AG09319 (cell line): ENCODE data around the gene CD3G.
A peak's percentile ranks its signal among the peaks of the same experiment; 100 is the strongest.
"Not testable (repeated sequence)": the region's sequence is repeated elsewhere in the genome, so short reads cannot be mapped to it uniquely, and the experiment has no call there.

Experiments
- DNase-seq: peaks from one replicate; pipeline ENCODE4 v3.0.0-alpha.2; 2010; ENCODE audit warnings: low read depth; ENCODE audit errors: extremely low read depth
- TF ChIP-seq, protein P1 (sequence below): IDR thresholded peaks from 2 replicates; pipeline ENCODE4 v1.5.1; 2011; ENCODE audit warnings: low read depth, mild to moderate bottlenecking, inconsistent platforms, low read length, moderate library complexity

The CD3G gene

DNA sequence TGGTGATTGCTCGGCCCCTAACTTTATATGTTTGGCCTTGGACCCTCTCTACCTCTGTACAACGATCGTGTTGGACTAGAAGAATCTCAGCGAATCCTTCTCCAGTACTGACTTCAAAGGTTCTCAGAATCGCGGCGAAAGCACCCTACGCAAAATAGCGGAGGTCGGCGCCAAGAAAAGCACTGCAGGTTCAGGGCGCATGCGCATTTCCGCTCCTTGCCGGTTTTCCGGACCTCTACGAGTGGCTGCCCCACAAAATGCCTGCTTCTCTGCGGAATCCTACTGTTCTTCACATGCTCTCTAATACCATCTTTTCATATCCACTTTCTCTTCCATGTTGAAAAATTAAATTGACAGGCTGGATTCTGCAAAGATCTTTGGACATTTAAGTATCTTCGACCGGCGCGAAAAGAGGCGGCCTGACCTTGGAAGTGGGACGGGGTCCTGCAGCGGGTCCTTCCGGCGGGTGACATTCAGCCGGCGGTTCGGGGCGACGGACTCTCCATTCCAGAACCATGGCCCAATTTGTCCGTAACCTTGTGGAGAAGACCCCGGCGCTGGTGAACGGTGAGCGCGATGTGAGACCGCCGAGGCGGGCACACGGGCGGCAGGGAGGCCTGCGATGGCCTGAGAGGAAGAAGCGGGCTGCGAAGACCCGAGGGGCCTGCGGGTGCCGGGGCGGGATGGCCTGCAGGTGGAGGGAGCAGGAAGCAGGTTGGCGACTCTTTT is 57.2 kb downstream of the CD3G start, which contains the start of gene ATP5MG:
Gene ATP5MG, plus strand, starts transcription at position 456 of the 729 bp plus-strand sequence. Its CDS starts 60 bp downstream, at position 516.
- peak; percentile 60 for DNase-seq
- TF ChIP-seq, protein P1, sequence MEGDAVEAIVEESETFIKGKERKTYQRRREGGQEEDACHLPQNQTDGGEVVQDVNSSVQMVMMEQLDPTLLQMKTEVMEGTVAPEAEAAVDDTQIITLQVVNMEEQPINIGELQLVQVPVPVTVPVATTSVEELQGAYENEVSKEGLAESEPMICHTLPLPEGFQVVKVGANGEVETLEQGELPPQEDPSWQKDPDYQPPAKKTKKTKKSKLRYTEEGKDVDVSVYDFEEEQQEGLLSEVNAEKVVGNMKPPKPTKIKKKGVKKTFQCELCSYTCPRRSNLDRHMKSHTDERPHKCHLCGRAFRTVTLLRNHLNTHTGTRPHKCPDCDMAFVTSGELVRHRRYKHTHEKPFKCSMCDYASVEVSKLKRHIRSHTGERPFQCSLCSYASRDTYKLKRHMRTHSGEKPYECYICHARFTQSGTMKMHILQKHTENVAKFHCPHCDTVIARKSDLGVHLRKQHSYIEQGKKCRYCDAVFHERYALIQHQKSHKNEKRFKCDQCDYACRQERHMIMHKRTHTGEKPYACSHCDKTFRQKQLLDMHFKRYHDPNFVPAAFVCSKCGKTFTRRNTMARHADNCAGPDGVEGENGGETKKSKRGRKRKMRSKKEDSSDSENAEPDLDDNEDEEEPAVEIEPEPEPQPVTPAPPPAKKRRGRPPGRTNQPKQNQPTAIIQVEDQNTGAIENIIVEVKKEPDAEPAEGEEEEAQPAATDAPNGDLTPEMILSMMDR: peak; percentile 6; the same call in 1 of the 2 replicates

DNA sequence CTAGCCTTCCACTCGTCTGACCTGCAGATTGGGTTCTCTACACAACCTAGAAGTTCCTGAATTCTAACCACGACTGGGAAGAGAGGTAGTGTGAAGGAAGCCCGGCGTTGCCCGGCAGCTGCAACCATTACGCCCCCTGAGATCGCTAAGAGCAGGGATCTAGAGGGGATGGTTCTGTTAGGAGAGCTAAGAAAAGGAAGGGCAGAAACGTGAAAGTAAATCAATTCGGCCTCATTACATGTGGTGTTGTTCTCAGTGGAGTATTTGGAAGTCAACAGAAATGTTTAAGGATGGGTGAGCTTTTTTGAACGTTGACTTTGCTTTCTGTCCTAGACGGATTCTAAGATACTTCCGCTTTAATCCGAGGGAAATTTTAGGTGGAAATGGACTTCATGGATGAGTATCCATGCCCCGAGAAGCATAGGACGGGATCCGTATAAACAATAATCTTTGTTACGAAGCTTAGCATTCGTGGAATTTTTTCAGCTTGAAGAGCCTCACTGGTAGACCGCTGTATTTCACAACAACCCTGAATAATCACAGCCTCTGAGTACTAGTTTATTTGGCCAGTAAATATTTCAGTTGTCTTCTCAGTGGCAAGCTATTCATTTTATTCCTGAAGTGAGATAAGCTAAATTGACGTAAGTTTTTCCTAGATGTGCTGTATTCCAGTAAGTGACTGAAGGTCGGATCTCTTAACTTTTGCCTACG is 57.9 kb downstream of the CD3G start:
- peak; percentile 57 for DNase-seq
- TF ChIP-seq, protein P1: no peak

DNA sequence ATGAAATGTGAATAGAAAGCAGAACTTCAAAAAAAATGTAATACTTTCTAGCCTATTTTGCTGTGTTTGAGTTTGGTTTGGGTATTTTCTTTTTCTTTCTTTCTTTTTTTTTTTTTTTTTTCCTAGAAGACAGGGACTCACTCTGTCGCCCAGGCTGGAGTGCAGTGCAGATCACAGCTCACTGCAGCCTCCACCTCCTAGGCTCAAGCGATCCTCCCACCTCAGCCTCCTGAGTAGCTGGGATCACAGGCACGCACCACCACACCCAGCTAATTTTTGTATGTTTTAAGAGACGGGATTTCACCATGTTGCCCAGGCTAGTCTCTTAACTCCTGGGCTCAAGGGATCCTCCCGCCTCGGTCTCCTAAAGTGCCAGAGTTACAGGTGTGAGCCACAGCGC is 58.5 kb downstream of the CD3G start:
- not testable (repeated sequence) for DNase-seq
